HepG2 (cell line): ENCODE data around the gene LRRC45. TPM values are rescaled to one million over a fixed set of nuclear protein-coding genes. Genes with fewer than 3 reads are reported as not detected.

Source experiments
- AGO2 ChIP-seq: fragments of 200-400 bp; formaldehyde crosslinking; optimal IDR thresholded peaks from 2 replicates; pipeline ENCODE3; 2017; ENCODE audit warnings: mild to moderate bottlenecking, low read depth, low read length, moderate library complexity
- ARID4A ChIP-seq: sonication (generic); formaldehyde crosslinking; IDR thresholded peaks from 2 replicates; pipeline ENCODE4 v1.5.0; 2020; ENCODE audit warnings: mild to moderate bottlenecking, missing genetic modification reagents, borderline replicate concordance
- HMGA1 ChIP-seq: sonication (generic); formaldehyde crosslinking; conservative IDR thresholded peaks from 2 replicates; pipeline ENCODE4 v1.4.0; 2020; ENCODE audit warnings: missing genetic modification reagents
- HOMEZ ChIP-seq: IDR thresholded peaks from 2 replicates; pipeline ENCODE4 v1.6.1; 2016; ENCODE audit warnings: low read depth
- ZNF121 ChIP-seq: sonication (generic); formaldehyde crosslinking; IDR thresholded peaks from 2 replicates; pipeline ENCODE4 v1.5.0; 2020; ENCODE audit warnings: mild to moderate bottlenecking, missing genetic modification reagents
- ZNF451 ChIP-seq: sonication (generic); formaldehyde crosslinking; IDR thresholded peaks from 2 replicates; pipeline ENCODE4 v1.5.0; 2020; ENCODE audit warnings: mild to moderate bottlenecking, missing genetic modification reagents
- ZNF749 ChIP-seq: sonication (generic); formaldehyde crosslinking; IDR thresholded peaks from 2 replicates; pipeline ENCODE4 v1.8.0; 2022; ENCODE audit warnings: mild to moderate bottlenecking, missing genetic modification reagents, moderate library complexity, borderline replicate concordance
- polyA plus RNA-seq, 8 experiments: library from polyadenylated mRNA; depleted of rRNA in 3 of 8; stranded (reverse) in 7 of 8; unstranded in 1 of 8; fragments of >200 nt; fragmentation: Illumina TruSeq in 4 of 8; extraction: Trizol in 4 of 8; gene quantifications; 2 replicates each; pipeline versions ENCODE4 v1.2.1 to v1.2.3, GENCODE V29; 2011 to 2016; ENCODE audit warnings: low read depth in 4 of 8, missing spikeins in 1 of 8, mixed read lengths in 1 of 8; ENCODE audit not compliant: insufficient read depth in 1 of 8
- total RNA-seq, 5 experiments: library from RNA; depleted of rRNA; stranded (reverse); fragments of >200 nt; fragmentation: Illumina TruSeq; extraction: Trizol; gene quantifications; 2 replicates each; pipeline ENCODE4 v1.2.3, GENCODE V29; 2016; ENCODE audit warnings: low read depth in 1 of 5

LRRC45 gene
- total and polyA plus RNA-seq, 2 of the 13 experiments (the other 11 are each of a cell fraction or from before 2014, with no cell fraction given): 11.6 to 48.1 TPM

DNA sequence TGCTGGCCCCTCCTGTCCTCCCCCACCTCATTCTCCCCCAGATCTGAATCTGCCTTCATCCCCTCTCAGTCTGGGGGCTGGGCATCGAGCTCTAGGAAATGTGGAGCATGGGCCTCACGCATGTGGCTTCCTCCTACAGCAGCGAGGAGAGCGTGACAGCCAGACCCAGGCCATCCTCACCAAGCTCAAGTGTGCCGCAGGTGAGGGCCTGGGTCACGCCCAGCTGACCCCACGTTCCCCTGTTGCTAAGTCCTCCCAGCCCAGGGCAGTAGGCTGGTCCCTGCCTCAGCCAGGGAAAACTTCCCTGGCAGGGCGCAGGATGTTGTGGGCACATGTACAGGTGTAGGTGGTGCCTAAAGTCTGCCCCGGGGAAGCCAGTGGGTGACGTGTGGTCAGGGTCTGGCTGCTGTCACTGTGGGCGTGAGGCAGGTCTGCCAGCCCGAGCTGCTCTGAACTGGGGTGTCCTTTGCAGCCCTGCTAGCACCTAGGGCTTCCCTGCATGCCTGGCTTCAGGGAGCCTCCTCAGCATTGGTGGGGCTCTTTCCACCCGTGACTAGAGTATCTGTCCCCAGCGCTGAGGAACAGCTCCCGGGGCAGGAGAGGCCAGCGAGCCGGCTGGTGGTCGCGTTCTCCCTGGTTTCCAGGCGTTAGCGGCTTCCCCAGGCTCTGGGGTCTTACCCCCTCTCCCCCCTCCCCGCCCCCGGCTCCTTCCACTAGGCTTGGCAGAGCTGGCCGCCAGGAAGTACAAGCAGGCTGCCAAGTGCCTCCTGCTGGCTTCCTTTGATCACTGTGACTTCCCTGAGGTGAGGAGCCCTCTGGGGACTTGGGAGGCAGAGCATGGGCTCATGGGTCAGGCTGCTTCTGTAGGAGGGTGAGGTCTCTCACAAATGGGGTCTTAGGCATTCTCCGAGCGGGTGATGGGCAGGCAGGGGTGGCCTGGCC lies 32.2 kb downstream of the LRRC45 start (continued):
- TF ChIP-seq ARID4A (0 out of 2 replicates have a peak, but pooled peaks have one; percentile 34), ZNF451 (CRISPR knock-in tag) (0 out of 2 replicates have a peak, but pooled peaks have one; percentile 51), HMGA1 (no peak), HOMEZ (no peak), AGO2 (peak; percentile 83), ZNF121 (CRISPR knock-in tag) (no peak), ZNF749 (CRISPR knock-in tag) (no peak)
